Omental fat pad (tissue), 4 donors: Measurements from ENCODE around the gene C2orf80. TPM values are rescaled to one million over a fixed set of nuclear protein-coding genes. Genes with fewer than 3 reads are reported as not detected.

Source experiments
- ATAC-seq: fragments of 150-250 bp; one replicate; pipeline ENCODE4 v1.9.1; 2016; ENCODE audit warnings: mild to moderate bottlenecking, moderate library complexity; ENCODE audit not compliant: low FRiP score
- DNase-seq: peaks from one replicate; pipeline ENCODE4 v3.0.0-alpha.2; 2019; ENCODE audit warnings: low spot score
- total RNA-seq, 4 donors: library from RNA; depleted of rRNA; stranded (reverse); fragments of >200 nt; gene quantifications; one replicate each; pipeline ENCODE4 v1.1.0, GENCODE V29; 2016
- TF ChIP-seq, protein P1 (sequence below), 3 donors: fragments of 450-650 bp; IDR thresholded peaks; one replicate each; pipeline ENCODE4 v1.5.1; 2016 to 2017; ENCODE audit warnings: antibody characterized with exemption in 3 of 3, mild to moderate bottlenecking in 3 of 3, moderate library complexity in 2 of 3

C2orf80 gene
- total RNA-seq, 4 donors from 2014 or later, result not detected

DNA sequence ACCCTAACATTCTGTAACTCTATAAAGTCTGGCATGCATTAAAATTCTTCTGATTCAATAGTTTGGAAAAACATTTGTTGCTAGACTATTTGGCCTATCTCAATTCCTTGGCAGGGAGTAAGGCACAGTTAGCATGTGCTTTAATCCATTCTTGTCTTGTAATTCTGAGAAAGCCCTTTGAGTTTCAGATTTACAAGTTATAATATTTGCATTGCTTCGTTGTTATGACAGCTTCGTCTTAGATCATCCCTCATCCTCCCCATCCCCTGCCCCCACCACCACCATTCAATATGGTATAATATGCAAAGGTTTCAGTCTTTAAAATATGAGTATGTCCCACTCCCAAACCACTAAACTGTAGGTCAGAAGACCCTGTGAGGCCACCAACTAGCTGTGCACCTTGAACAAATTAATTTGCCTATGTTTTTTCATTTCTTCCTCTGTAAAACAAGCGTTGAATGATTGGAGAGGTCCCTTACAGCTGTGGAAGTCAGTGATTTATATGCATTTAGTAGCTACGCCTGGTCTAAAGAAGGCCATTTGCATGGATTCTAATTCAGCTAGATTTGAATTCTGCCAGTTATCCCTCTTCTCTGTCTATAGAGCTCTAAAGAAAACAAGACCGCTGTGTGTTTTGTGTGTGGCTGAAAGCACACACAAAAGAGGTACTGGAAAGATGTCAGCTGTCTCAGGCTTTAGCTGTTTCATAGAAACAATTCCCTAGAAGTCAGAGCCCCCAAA is 591 bp downstream of the C2orf80 start:
- no peak for DNase-seq
- TF ChIP-seq, protein P1, sequence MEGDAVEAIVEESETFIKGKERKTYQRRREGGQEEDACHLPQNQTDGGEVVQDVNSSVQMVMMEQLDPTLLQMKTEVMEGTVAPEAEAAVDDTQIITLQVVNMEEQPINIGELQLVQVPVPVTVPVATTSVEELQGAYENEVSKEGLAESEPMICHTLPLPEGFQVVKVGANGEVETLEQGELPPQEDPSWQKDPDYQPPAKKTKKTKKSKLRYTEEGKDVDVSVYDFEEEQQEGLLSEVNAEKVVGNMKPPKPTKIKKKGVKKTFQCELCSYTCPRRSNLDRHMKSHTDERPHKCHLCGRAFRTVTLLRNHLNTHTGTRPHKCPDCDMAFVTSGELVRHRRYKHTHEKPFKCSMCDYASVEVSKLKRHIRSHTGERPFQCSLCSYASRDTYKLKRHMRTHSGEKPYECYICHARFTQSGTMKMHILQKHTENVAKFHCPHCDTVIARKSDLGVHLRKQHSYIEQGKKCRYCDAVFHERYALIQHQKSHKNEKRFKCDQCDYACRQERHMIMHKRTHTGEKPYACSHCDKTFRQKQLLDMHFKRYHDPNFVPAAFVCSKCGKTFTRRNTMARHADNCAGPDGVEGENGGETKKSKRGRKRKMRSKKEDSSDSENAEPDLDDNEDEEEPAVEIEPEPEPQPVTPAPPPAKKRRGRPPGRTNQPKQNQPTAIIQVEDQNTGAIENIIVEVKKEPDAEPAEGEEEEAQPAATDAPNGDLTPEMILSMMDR (IDR thresholded peaks at IDR 0.05), result no peak
- ATAC-seq, result no peak

DNA sequence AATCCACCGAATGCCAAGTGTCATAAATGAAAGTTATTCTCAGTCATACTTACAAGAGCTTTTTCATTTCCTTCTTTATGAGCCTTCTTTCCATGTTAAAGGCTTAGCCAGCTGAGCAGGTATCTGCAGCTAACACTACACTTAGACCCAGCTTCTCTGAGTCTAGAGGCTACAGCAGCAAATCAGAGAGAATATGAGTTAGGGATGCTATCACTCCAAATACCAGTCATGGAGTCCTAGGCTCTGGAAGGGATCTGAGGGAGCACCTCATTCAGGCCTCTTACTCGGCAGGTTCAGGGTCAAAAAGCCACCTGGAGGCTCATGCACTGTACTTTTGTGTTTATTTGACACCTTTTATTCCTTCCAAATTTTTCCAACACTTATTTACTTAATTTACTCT is 2.9 kb downstream of the C2orf80 start:
- TF ChIP-seq, protein P1 (IDR thresholded peaks at IDR 0.05), result no peak
- DNase-seq (no peak), ATAC-seq (no peak)

DNA sequence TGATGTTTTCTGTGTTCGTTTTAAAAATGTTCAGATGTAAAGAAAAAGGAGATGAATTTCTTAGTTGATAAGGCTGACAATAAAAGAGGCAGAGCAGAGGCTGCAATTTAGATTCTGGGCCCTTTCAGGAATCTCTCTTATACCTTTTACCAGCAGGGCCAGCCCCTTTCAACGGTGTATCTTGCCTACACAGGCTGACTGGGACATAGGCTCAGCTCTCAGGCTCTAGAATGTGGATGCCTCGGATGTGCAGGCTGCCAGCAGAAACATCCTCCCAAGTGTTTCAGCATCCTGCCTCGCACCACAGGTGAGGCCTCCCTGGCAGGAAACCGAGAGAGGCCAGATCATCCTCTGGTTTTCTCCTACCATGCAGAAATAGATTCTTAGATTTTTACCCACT is 3.4 kb downstream of the C2orf80 start:
- ATAC-seq, result no peak
- TF ChIP-seq, protein P1 (IDR thresholded peaks at IDR 0.05), result no peak

DNA sequence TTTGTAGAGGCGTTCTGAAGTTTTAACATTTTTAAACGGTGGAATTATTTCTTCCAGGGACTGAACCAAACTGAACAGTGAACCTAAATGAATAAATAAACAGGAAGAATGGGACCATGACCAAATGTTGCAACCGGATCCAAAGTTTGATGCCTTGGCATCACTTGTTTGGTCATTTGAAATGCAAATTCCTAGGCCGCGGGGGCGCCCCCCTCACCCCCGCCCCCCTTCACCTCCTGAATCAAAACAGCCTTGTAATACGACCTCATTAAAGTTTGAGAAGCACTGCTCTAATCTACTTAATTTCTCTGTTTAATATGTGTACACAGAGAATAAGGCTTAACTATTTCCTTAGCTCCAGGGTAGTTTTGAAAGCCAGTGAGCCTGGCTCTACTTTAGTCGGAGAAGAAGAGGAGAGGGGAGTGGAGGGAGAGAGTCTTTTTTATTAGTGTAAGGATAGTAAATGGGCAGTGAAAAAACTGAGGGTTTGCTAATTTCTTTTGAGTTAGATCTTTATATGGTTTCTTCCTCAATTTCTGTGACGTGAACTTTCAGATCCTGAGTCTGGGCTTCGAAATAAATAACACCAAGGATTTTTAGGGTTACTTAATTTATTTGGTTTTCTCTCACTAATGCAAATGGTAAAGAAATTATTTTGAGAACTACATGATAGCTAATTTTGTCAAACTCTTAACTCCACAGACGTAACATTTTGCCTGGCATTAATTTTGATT is 5.7 kb downstream of the C2orf80 start:
- DNase-seq (no peak), ATAC-seq (no peak)
- TF ChIP-seq, protein P1 (IDR thresholded peaks at IDR 0.05), result no peak

More for the DNA sequence above, 3.4 kb downstream of the C2orf80 start:
- no peak for DNase-seq

DNA sequence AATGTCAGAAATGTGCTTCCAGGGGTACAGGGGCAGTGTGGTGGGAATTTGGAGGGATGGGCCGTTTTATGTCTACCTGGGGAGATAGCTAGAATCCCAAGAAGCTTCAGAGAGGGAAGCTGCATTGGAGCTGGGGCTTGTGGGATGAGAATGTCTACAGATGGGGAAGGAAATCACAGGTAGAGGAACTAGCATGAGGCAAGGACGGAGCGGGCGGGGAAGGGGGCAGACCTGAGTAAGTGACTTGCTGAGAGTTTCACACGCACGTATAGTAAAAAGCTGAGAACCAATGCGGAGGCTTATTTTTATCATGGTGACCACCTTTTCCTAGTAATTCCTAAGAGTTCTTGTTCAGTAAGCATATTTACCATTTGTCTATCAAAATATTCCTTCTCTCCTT is 6.3 kb downstream of the C2orf80 start:
- ATAC-seq (no peak), DNase-seq (no peak)
- TF ChIP-seq, protein P1 (IDR thresholded peaks at IDR 0.05), result no peak

DNA sequence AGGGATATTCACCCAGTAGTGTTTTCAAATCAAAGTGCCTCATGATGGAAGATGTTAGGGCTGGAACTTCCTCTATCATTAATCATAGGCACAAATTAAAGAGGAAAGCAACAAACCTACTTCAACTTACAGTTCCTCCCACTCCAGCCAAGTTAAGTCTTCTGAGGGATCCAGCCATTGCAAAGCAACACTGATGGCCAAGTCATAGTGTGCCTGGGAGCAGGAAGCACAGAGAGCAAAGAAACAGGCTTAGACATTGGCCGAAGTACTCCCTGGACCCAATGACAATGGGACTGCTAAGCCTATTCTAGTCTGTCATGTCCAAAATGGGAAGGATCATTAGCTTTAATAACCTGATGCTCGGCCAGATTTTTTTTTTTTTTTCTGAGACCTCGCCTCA is 7.0 kb downstream of the C2orf80 start:
- TF ChIP-seq, protein P1 (IDR thresholded peaks at IDR 0.05), result no peak
- no peak for DNase-seq
- no peak for ATAC-seq
